Naive thymus-derived CD4-positive, alpha-beta T cell (primary cell): ENCODE results near the gene NSRP1. TPM values are rescaled to one million over a fixed set of nuclear protein-coding genes. Genes with fewer than 3 reads are reported as not detected.

Experiments
- ATAC-seq: fragments of 150-1000 bp; cut with Tn5 transposase; 2 replicates; pipeline ENCODE4 v1.10.0; 2021; ENCODE audit warnings: mild to moderate bottlenecking, moderate library complexity
- CTCF ChIA-PET: fragments of 350-600 bp; sonication (Branson Sonifier 250); formaldehyde crosslinking; loops from one replicate; lab custom pipeline; 2021; ENCODE audit warnings: antibody characterized with exemption; lab: Charles Lee
- POLR2A ChIA-PET: fragments of 350-600 bp; sonication (Branson Sonifier 250); formaldehyde crosslinking; loops from one replicate; lab custom pipeline; 2021; ENCODE audit warnings: antibody characterized with exemption, inconsistent platforms; lab: Charles Lee
- DNase-seq, 9 donors: peaks; one replicate each; pipeline versions ENCODE4 v3.0.0 to v3.0.0-alpha.2; 2020 to 2022; ENCODE audit warnings: mixed read lengths in 1 of 9
- H3K27ac ChIP-seq: one replicate; pipeline ENCODE4 v1.7.0; 2013; ENCODE audit warnings: mild to moderate bottlenecking, low read depth, low read length, moderate library complexity
- H3K27me3 ChIP-seq, 2 donors: one replicate each; pipeline ENCODE4 v1.7.0; 2013; ENCODE audit warnings: low read length in 2 of 2, mild to moderate bottlenecking in 2 of 2, moderate library complexity in 2 of 2; ENCODE audit not compliant: control insufficient read depth in 2 of 2, insufficient read depth in 2 of 2
- H3K36me3 ChIP-seq, 3 experiments: 1 replicate in 2 of 3; 2 replicates in 1 of 3; pipeline ENCODE4 v1.7.0; 2013; ENCODE audit warnings: low read length in 3 of 3, mild to moderate bottlenecking in 3 of 3, moderate library complexity in 1 of 3; ENCODE audit not compliant: insufficient read depth in 3 of 3, control insufficient read depth in 2 of 3
- H3K4me1 ChIP-seq, 2 donors: one replicate each; pipeline ENCODE4 v1.7.0; 2013; ENCODE audit warnings: low read length in 2 of 2, mild to moderate bottlenecking in 2 of 2, moderate library complexity in 1 of 2; ENCODE audit not compliant: control insufficient read depth in 2 of 2, insufficient read depth in 2 of 2
- H3K4me3 ChIP-seq: 2 replicates; pipeline ENCODE4 v1.7.0; 2013; ENCODE audit warnings: mild to moderate bottlenecking, low read length
- H3K9me3 ChIP-seq, 3 experiments: 1 replicate in 2 of 3; 2 replicates in 1 of 3; pipeline ENCODE4 v1.7.0; 2013; ENCODE audit warnings: low read length in 3 of 3; ENCODE audit not compliant: control insufficient read depth in 2 of 3
- H3K27ac Mint-ChIP-seq, 9 donors: one replicate each; pipeline ENCODE4 v1.8.0; 2020 to 2022; ENCODE audit warnings: mixed read lengths in 9 of 9, mild to moderate bottlenecking in 8 of 9, moderate library complexity in 5 of 9, inconsistent platforms in 2 of 9
- H3K27me3 Mint-ChIP-seq, 5 donors: one replicate each; pipeline ENCODE4 v1.8.0; 2021 to 2022; ENCODE audit warnings: mixed read lengths in 5 of 5, mild to moderate bottlenecking in 1 of 5
- H3K36me3 Mint-ChIP-seq, 5 donors: one replicate each; pipeline ENCODE4 v1.8.0; 2020 to 2022; ENCODE audit warnings: mixed read lengths in 5 of 5, mild to moderate bottlenecking in 3 of 5, inconsistent platforms in 1 of 5
- H3K4me1 Mint-ChIP-seq, 7 donors: one replicate each; pipeline ENCODE4 v1.8.0; 2020 to 2022; ENCODE audit warnings: mixed read lengths in 7 of 7, mild to moderate bottlenecking in 3 of 7, inconsistent platforms in 1 of 7
- H3K4me3 Mint-ChIP-seq, 10 donors: one replicate each; pipeline ENCODE4 v1.8.0; 2020 to 2022; ENCODE audit warnings: mild to moderate bottlenecking in 10 of 10, mixed read lengths in 10 of 10, moderate library complexity in 6 of 10, inconsistent platforms in 2 of 10
- H3K9me3 Mint-ChIP-seq, 11 donors: one replicate each; pipeline ENCODE4 v1.8.0; 2020 to 2022; ENCODE audit warnings: mixed read lengths in 11 of 11, mild to moderate bottlenecking in 4 of 11, inconsistent platforms in 1 of 11, moderate library complexity in 1 of 11
- intact Hi-C, 2 donors: fragments of 100-400 bp; cut with micrococcal nuclease; formaldehyde crosslinking; loops; one replicate each; pipeline ENCODE4 v1.15.1; 2023
- microRNA-seq: library from miRNA; unstranded; fragments of <30 nt; microRNA quantifications from one replicate; pipeline ENCODE4 v1.2.0, GENCODE V29; 2022; ENCODE audit warnings: borderline microRNAs expressed
- polyA plus RNA-seq, 2 donors: library from polyadenylated mRNA; unstranded; fragments of 300-500 nt; fragmentation: Illumina TruSeq; gene quantifications; one replicate each; pipeline ENCODE4 v1.2.3, GENCODE V29; 2021
- total RNA-seq, 6 experiments: library from RNA in 5 of 6; stranded (reverse) in 5 of 6; gene quantifications; 1 replicate in 5 of 6; 2 replicates in 1 of 6; pipeline ENCODE4 v1.2.3 and lab custom pipeline; 2021 to 2026

The NSRP1 gene
- total and polyA plus RNA-seq, 7 experiments from 2014 or later = 23.3 to 34.7 (median 29.3) TPM

GRCh38 chr17:30234964-30235363 lies 118.3 kb downstream of the NSRP1 start:
- ChIA-PET POLR2A (interaction anchor here (0.6 kb wide), 2 partner anchors 11 to 558 kb away, joined by 4 to 6 read pairs; no protein-coding TSS in a partner anchor), CTCF (no interaction called here)
- Mint-ChIP-seq H3K36me3 (peaks cover 0 to 3% (median 0%) of the 10 kb centered on the region in 5 donors), H3K27ac (no peak overlapping the region), H3K9me3 (peaks cover 0 to 1% (median 0%) of the 10 kb centered on the region in 11 donors), H3K4me3 (peak overlapping the region; percentile 49 to 83 (median 74)), H3K27me3 (peaks cover 62 to 84% (median 80%) of the 10 kb centered on the region in 5 donors), H3K4me1 (peaks cover 6 to 31% (median 17%) of the 10 kb centered on the region in 7 donors)
- H3K4me3 ChIP-seq = peak overlapping the region; percentile 33
- peaks cover 0 to 6% of the 10 kb centered on the region in 2 donors for H3K4me1 ChIP-seq
- no peaks in the 10 kb centered on the region for H3K36me3 ChIP-seq
- DNase-seq (no peak), ATAC-seq (no peak)
- no peaks in the 10 kb centered on the region for H3K9me3 ChIP-seq
- intact Hi-C loops = no loop called here
- peaks cover 0 to 7% of the 10 kb centered on the region in 2 donors for H3K27me3 ChIP-seq
- H3K27ac ChIP-seq = no peak overlapping the region

- H3K27ac ChIP-seq = no peak within 1 kb of the TSS
- ATAC-seq (no peak), DNase-seq (no peak)
- peaks cover 0 to 7% of the 10 kb centered on the region in 2 donors for H3K27me3 ChIP-seq
- H3K36me3 Mint-ChIP-seq = peaks cover 0 to 3% (median 0%) of the 10 kb centered on the region in 5 donors
- no peaks in the 10 kb centered on the region for H3K9me3 ChIP-seq
- H3K9me3 Mint-ChIP-seq = peaks cover 0 to 1% (median 0%) of the 10 kb centered on the region in 11 donors
- peak within 1 kb of the TSS; percentile 67 to 83 (median 76) for H3K4me3 Mint-ChIP-seq
- H3K4me1 ChIP-seq = peaks cover 0 to 6% of the 10 kb centered on the region in 2 donors
- CTCF ChIA-PET = no interaction called here
- peaks cover 6 to 31% (median 17%) of the 10 kb centered on the region in 7 donors for H3K4me1 Mint-ChIP-seq
- no peaks in the 10 kb centered on the region for H3K36me3 ChIP-seq
- POLR2A ChIA-PET = interaction anchor here (0.6 kb wide), 1 partner anchor 558 kb away, joined by 6 read pairs; no protein-coding TSS in a partner anchor
- intact Hi-C loops = no loop called here
- no peak within 1 kb of the TSS for H3K27ac Mint-ChIP-seq
- H3K27me3 Mint-ChIP-seq = peaks cover 60 to 79% (median 77%) of the 10 kb centered on the region in 5 donors
- peak within 1 kb of the TSS; percentile 33 for H3K4me3 ChIP-seq
These were observed 119.0 kb downstream of the NSRP1 start, which contains the start of gene SLC6A4 for GRCh38 chr17:30235386-30236296. Gene SLC6A4 (minus strand): TSS chr17:30235697. CDS start chr17:30221958, 13,739 bp downstream.

Small RNAs within 50 kb of the gene (microRNA-seq; reads per million reads assigned to microRNA genes)
- gene MIR423 = not detected

Other genes with a start within 250 kb of the NSRP1 start
- gene SSH2, start 186.6 kb upstream of the NSRP1 start, total RNA-seq = 100 to 1,000 TPM in 2 of 5 experiments, 10 to 100 TPM in 3; 75.8 to 109 (median 78.5) TPM
- gene SSH2, start 186.6 kb upstream of the NSRP1 start, polyA plus RNA-seq = 10 to 100 TPM; 33.9 to 34.9 TPM
- 1 to 10 TPM in 3 of 5 experiments, under 1 TPM in 2; 0.37 to 2.4 (median 1.1) TPM for gene EFCAB5, start 175.2 kb upstream of the NSRP1 start, total RNA-seq
- under 1 TPM in 1 of 2 donors, not detected in 1; 0.25 TPM for gene EFCAB5, start 175.2 kb upstream of the NSRP1 start, polyA plus RNA-seq
- under 1 TPM in 1 of 5 experiments, not detected in 4; 0.10 TPM for gene SLC6A4, start 118.9 kb downstream of the NSRP1 start, total RNA-seq
- under 1 TPM; 0.05 to 0.09 TPM for gene SLC6A4, start 118.9 kb downstream of the NSRP1 start, polyA plus RNA-seq
- 10 to 100 TPM; 26.8 to 57.5 (median 40.1) TPM for gene BLMH, start 175.1 kb downstream of the NSRP1 start, total RNA-seq
- 10 to 100 TPM; 17.7 to 24.4 TPM for gene BLMH, start 175.1 kb downstream of the NSRP1 start, polyA plus RNA-seq
- gene TMIGD1, start 217.2 kb downstream of the NSRP1 start, total RNA-seq = not detected
- not detected for gene TMIGD1, start 217.2 kb downstream of the NSRP1 start, polyA plus RNA-seq